ENCODE measurements around the gene ATP2C2.

DNA sequence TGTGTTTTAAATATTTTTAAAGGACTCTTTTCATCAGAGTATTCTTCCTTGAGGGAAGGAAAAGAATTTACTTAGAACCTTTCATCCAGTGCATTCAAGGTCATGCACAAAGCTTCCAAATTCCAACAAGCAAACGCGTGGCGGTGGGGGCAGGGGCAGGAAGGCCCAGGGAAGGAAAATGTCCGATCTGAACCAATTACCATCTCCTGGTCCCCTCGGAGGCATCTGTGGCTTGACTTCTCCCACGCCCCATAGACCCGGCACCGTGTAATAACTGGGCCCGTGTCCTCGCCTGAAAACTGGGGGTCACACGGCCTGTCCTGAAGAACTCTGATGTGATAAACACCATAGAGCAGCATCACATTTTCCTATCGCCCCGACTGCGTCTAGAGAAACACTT, 117.8 kb downstream of the ATP2C2 start:
- TF ChIP-seq POU2F2 (IDR thresholded peaks at IDR 0.05; ENCODE audit: low read depth, low read length), result no peak
- no peak for TF ChIP-seq TAF1 (IDR thresholded peaks at IDR 0.05; ENCODE audit: low read depth, low read length)
- no peak for TF ChIP-seq POLR2A (IDR thresholded peaks at IDR 0.05; ENCODE audit: low read depth, low read length)
